SH-SY5Y (cell line): ENCODE data around the gene GRIK2.

Source experiments
- GATA2 ChIP-seq: IDR thresholded peaks from 2 replicates; pipeline ENCODE4 v1.6.1; 2011; ENCODE audit warnings: mild to moderate bottlenecking, low read depth, low read length
- GATA3 ChIP-seq: IDR thresholded peaks from 2 replicates; pipeline ENCODE4 v1.6.1; 2011; ENCODE audit warnings: low read depth, mild to moderate bottlenecking, low read length, moderate library complexity

DNA sequence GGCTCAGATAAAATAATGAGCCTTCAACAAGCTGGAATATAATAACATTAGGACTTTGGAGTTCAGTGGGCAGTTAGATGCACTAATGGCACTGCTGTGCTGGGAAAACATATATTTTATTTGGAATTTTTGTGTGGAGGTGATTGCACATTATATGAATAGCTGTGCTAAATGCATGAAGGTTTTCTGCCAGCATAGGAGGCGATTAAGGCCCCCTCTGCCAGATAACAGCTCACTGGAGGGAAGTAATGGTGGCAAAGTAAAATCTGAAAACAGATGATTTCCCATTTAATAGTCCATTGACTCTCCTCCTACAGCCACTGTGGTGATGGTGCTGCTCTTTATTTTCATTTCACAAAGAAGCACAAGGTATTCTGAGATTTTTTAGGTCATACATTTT lies 326.0 kb downstream of the GRIK2 start:
- no peak for TF ChIP-seq GATA3
- TF ChIP-seq GATA2 = no peak
